GM21367 (cell line): ENCODE results near the gene UTP11.
"Not testable (repeated sequence)": the region's sequence is repeated elsewhere in the genome, so short reads cannot be mapped to it uniquely, and the experiment has no call there.

Experiments used
- ATAC-seq: cut with Tn5 transposase; IDR thresholded peaks from one replicate; pipeline ENCODE4 v1.9.1; 2021; ENCODE audit not compliant: unreplicated experiment

Gene UTP11

GRCh38 chr1:38027201-38028104 lies 14.9 kb downstream of the UTP11 start:
- ATAC-seq: no peak

- peak; percentile 61 for ATAC-seq
These were observed 15.6 kb downstream of the UTP11 start for GRCh38 chr1:38028105-38028591.

- ATAC-seq: peak; percentile 5
These were observed 16.1 kb downstream of the UTP11 start for GRCh38 chr1:38028671-38029070.

GRCh38 chr1:38029081-38029681 lies 16.6 kb downstream of the UTP11 start:
- ATAC-seq: no peak

GRCh38 chr1:38029685-38030511 lies 17.4 kb downstream of the UTP11 start:
- ATAC-seq: peak; percentile 43

- ATAC-seq: no peak
These were observed 18.3 kb downstream of the UTP11 start for GRCh38 chr1:38030596-38031512.

- no peak for ATAC-seq
These were observed 19.0 kb downstream of the UTP11 start for GRCh38 chr1:38031513-38031866.

GRCh38 chr1:38032992-38033391 lies 20.5 kb downstream of the UTP11 start:
- not testable (repeated sequence) for ATAC-seq

- no peak for ATAC-seq
These were observed 22.3 kb downstream of the UTP11 start for GRCh38 chr1:38034871-38035270.

- ATAC-seq: no peak
These were observed 24.8 kb downstream of the UTP11 start for GRCh38 chr1:38037221-38037939.

- no peak for ATAC-seq
These were observed 26.3 kb downstream of the UTP11 start for GRCh38 chr1:38038861-38039260.

- ATAC-seq: no peak
These were observed 27.0 kb downstream of the UTP11 start for GRCh38 chr1:38039331-38040088.

- ATAC-seq: no peak
These were observed 29.7 kb downstream of the UTP11 start for GRCh38 chr1:38041936-38042834.

- ATAC-seq: no peak
These were observed 30.7 kb downstream of the UTP11 start for GRCh38 chr1:38043036-38043747.

GRCh38 chr1:38044221-38045215 lies 32.0 kb downstream of the UTP11 start:
- ATAC-seq: no peak
